Mucosa of descending colon (tissue), 3 donors: Measurements from ENCODE around the gene FLT1. TPM values are rescaled to one million over a fixed set of nuclear protein-coding genes. Genes with fewer than 3 reads are reported as not detected.

ENCODE experiments used
- ATAC-seq: fragments of 200-7000 bp; cut with Tn5 transposase; one replicate; pipeline ENCODE4 v1.9.1; 2020; ENCODE audit warnings: mild to moderate bottlenecking, moderate library complexity
- DNase-seq, 3 donors: peaks; one replicate each; pipeline ENCODE4 v3.0.0-alpha.2; 2020
- H3K36me3 ChIP-seq: fragments of 200-600 bp; one replicate; pipeline ENCODE4 v1.8.0; 2021; ENCODE audit warnings: low read depth, mild to moderate bottlenecking
- H3K4me1 ChIP-seq: fragments of 200-600 bp; one replicate; pipeline ENCODE4 v1.8.0; 2021; ENCODE audit warnings: low read depth, mild to moderate bottlenecking
- H3K4me3 ChIP-seq: fragments of 200-600 bp; one replicate; pipeline ENCODE4 v1.8.0; 2021; ENCODE audit warnings: mild to moderate bottlenecking
- H3K9me3 ChIP-seq: fragments of 200-600 bp; one replicate; pipeline ENCODE4 v1.8.0; 2021; ENCODE audit warnings: mild to moderate bottlenecking
- intact Hi-C, 2 donors: fragments of 100-400 bp; cut with DNase I in 1 of 2; cut with micrococcal nuclease in 1 of 2; formaldehyde crosslinking; loops; one replicate each; pipeline versions ENCODE4 v1.11.0 to v1.11.1; 2022; cut with DNase I, micrococcal nuclease
- total RNA-seq, 3 donors: library from RNA; stranded (reverse); fragmentation: NEBNext Ultra II Directional in 2 of 3; extraction: Animal tissue kit (Norgen Biotek cat#: 25700) in 2 of 3; gene quantifications; one replicate each; pipeline versions ENCODE4 v1.2.1 to v1.2.4, GENCODE V29; 2021 to 2023
- TF ChIP-seq, protein P1 (sequence below): fragments of 200-600 bp; IDR thresholded peaks from one replicate; pipeline ENCODE4 v1.8.0; 2022; ENCODE audit warnings: antibody characterized with exemption, mild to moderate bottlenecking
- donor health status: DM: no; HTN: no; CAD: no; lungs with moderate emphysema.
- donor health status: DM: no; HTN: no; CAD: no.
- donor health status: DM: no; HTN: yes; CAD: no.

FLT1 gene
- total RNA-seq, 3 donors from 2014 or later = 3.8 to 9.2 (median 4.0) TPM

DNA sequence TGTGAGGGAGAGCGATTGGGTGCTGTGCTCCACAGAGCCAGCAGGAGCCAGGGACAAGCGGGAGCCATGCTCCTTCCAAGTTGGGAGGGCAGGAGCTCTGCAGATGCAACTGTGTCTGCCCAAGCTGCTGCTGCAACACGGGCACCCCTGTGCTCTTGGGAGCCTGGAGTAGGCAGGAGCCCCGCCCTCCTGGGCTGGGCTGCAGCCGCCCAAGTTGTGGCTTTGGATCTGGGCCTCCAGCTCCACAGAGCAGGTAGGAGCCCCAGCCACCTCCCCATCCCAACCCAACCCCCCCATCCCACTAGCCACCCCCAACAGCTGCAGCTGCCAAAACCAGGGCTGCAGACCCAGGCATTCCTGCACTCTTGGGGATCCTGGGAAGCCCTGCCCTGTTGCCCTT, 39.9 kb upstream of the FLT1 start:
- ATAC-seq (no peak), DNase-seq (peak in 1 of 3 donors; percentile 41)
- intact Hi-C loops = no loop called here
- H3K4me3 ChIP-seq = no peak overlapping the region
- no peaks in the 10 kb centered on the region for H3K36me3 ChIP-seq
- no peaks in the 10 kb centered on the region for H3K9me3 ChIP-seq
- peaks cover 17% of the 10 kb centered on the region for H3K4me1 ChIP-seq
- TF ChIP-seq, protein P1, sequence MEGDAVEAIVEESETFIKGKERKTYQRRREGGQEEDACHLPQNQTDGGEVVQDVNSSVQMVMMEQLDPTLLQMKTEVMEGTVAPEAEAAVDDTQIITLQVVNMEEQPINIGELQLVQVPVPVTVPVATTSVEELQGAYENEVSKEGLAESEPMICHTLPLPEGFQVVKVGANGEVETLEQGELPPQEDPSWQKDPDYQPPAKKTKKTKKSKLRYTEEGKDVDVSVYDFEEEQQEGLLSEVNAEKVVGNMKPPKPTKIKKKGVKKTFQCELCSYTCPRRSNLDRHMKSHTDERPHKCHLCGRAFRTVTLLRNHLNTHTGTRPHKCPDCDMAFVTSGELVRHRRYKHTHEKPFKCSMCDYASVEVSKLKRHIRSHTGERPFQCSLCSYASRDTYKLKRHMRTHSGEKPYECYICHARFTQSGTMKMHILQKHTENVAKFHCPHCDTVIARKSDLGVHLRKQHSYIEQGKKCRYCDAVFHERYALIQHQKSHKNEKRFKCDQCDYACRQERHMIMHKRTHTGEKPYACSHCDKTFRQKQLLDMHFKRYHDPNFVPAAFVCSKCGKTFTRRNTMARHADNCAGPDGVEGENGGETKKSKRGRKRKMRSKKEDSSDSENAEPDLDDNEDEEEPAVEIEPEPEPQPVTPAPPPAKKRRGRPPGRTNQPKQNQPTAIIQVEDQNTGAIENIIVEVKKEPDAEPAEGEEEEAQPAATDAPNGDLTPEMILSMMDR = no peak

GRCh38 chr13:28534210-28534609, 39.3 kb upstream of the FLT1 start:
- Histone ChIP-seq H3K4me1 (peaks cover 17% of the 10 kb centered on the region), H3K4me3 (no peak overlapping the region), H3K36me3 (no peaks in the 10 kb centered on the region), H3K9me3 (no peaks in the 10 kb centered on the region)
- ATAC-seq = no peak
- intact Hi-C loops = no loop called here
- no peak for DNase-seq
- TF ChIP-seq, protein P1 = no peak

GRCh38 chr13:28533441-28534166, 38.7 kb upstream of the FLT1 start:
- ATAC-seq (no peak), DNase-seq (no peak)
- Histone ChIP-seq H3K36me3 (no peaks in the 10 kb centered on the region), H3K4me1 (peaks cover 17% of the 10 kb centered on the region), H3K4me3 (no peak overlapping the region), H3K9me3 (no peaks in the 10 kb centered on the region)
- intact Hi-C loops = no loop called here
- TF ChIP-seq, protein P1 = no peak

DNA sequence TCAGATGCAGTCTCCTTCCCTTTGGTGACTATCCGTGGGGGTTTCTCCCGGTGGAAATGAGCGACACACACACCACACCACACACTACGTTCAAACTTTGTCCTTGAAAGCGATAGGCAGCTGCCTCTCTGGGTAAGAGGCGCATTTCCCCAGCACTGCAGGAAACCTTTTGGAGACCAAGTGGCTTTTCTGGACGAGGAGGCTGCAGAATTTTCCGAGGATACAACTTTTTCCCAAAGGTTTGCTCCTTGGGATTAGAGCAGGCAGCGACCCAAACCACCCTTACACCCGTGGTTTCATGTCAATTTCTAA, 38.2 kb upstream of the FLT1 start:
- intact Hi-C loops = no loop called here
- Histone ChIP-seq H3K4me3 (no peak overlapping the region), H3K36me3 (no peaks in the 10 kb centered on the region), H3K9me3 (no peaks in the 10 kb centered on the region), H3K4me1 (peaks cover 17% of the 10 kb centered on the region)
- DNase-seq (no peak), ATAC-seq (no peak)
- TF ChIP-seq, protein P1 = no peak

DNA sequence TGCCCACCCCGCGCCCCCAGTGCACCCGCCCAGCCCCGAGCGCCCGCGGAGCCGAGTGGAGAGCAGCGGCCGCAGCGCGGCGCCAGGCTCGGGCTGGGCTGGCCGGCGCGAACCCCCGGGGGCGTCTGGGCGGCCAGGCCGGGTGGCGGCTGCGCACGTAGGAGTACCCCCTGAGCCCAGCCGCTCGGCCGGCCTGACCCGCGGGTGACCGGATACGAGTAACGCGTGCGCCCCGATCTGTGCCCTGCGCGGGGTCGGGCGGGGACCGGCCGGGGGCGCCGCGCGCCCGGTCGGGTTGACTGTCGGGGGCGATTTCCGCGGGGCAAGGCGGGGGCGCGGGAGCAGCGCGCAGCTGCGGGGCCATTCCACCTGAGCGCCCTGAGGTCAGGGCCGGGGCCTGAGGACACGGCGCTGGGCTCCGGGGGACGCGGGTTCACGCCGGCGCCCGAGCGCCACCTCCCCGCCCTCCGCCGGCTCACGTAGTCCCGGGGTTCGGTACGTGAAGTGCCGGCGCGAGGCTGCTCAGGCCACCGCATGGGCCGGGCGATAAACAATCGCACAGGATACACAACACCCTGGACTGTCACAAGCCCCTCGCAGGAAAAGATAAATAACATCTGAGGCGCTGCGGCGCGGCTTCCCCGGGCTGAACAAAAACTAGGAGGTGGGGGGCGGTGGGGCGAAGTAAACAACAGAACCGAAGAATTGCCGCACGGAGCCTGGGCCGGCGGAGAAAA, 37.6 kb upstream of the FLT1 start:
- no peaks in the 10 kb centered on the region for H3K9me3 ChIP-seq

More for the DNA sequence above, 37.6 kb upstream of the FLT1 start:
- H3K4me3 ChIP-seq = no peak overlapping the region
- H3K4me1 ChIP-seq = peaks cover 17% of the 10 kb centered on the region
- ATAC-seq (peak; percentile 39), DNase-seq (peak in 1 of 3 donors; percentile 45)
- TF ChIP-seq, protein P1 = no peak
- H3K36me3 ChIP-seq = no peaks in the 10 kb centered on the region
- intact Hi-C loops = no loop called here
